ENCODE measurements around the gene TMEM69.
"Not testable (repeated sequence)": the region's sequence is repeated elsewhere in the genome, so short reads cannot be mapped to it uniquely, and the experiment has no call there.

TMEM69 gene, protein sequence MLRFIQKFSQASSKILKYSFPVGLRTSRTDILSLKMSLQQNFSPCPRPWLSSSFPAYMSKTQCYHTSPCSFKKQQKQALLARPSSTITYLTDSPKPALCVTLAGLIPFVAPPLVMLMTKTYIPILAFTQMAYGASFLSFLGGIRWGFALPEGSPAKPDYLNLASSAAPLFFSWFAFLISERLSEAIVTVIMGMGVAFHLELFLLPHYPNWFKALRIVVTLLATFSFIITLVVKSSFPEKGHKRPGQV

GRCh38 chr1:45687754-45688740 is at the start of gene TMEM69:
TMEM69 (plus strand) TSS chr1:45688181; CDS start chr1:45691069, 2,888 bp downstream.
- peak; percentile 43 to 55 for DNase-seq (ENCODE audit: extremely low read depth in 1 of 2, low read depth in 1 of 2)

DNA sequence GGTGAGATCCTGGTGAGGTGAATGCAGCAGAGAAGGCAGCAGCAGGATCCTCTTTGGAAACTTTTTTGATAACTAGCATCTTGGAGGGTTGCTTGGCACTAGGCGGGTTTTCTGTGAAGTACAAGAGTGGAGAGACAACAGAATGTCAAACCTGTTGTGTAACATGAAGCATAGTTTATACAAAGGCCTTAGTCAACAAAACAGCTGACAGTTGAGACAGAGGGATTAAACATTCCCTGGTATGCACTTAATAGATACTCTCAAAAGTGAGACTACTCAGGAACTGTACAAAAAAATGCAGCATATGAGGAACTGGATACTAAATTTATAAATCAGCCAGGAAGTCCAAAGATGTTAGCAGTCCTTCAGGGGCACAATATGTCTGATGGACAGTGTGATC is 47.7 kb upstream of the TMEM69 start:
- DNase-seq (ENCODE audit: extremely low read depth in 1 of 2, low read depth in 1 of 2), result no peak

DNA sequence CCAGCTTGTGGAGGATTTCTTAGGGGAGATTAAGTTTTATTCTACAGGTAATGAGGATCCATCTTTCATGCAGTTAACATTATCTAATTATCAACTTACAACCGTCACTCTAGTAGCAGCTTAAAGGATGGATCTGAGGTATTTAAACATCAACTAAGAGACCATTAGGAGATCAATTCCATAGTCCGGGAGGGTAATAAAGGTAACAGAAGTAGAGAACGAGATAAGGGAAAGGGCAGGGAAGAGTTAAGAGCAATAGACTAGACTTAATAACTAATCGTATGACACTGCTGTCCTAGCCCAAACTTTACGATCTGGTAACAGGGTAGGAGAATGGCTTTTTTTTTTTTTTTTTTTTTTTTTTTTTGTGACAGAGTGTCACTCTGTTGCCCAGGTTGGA is 44.7 kb upstream of the TMEM69 start:
- no peak for DNase-seq (ENCODE audit: extremely low read depth in 1 of 2, low read depth in 1 of 2)

DNA sequence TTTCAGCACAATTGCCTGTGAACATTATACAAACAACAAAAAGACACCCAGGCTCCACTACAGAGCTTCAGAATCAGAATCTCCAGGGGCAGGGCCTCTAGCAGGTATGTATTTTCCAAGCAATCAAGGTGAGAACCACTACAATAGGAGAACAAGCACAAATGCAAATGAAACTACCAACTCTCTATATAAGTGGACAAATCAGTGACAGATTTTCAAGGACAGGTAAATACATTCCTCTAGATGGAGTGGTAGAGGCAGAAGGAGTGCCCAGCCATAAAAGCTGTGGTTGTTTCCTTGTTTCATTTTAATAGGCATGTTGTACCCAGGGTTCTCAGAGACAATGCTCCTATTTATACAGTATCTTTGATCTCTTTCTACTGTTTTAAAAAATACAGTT is 44.0 kb upstream of the TMEM69 start:
- DNase-seq (ENCODE audit: extremely low read depth in 1 of 2, low read depth in 1 of 2), result no peak

DNA sequence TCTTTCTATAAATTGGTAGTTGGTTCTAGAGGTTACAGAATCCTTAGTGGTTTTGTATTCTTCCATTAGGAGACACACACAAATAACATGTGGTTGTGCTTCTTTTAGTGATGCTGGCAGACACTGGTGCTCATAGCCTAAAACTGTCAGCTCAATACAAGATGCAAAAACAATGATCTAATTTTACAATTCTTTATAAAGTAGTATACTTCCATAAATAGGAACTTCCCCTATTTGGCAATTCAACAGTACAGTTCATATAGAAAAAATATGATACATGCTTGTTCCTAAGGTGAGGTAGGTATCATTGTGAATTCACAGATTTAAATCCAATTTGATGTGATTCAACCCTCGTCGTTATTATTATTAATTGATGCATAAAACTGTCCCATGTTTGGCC is 43.3 kb upstream of the TMEM69 start:
- no peak for DNase-seq (ENCODE audit: extremely low read depth in 1 of 2, low read depth in 1 of 2)

GRCh38 chr1:45647248-45648021 is 40.5 kb upstream of the TMEM69 start:
- no peak for DNase-seq (ENCODE audit: extremely low read depth in 1 of 2, low read depth in 1 of 2)

GRCh38 chr1:45654540-45655280 is 33.3 kb upstream of the TMEM69 start:
- peak in 1 of 2 donors; percentile 7 for DNase-seq (ENCODE audit: extremely low read depth in 1 of 2, low read depth in 1 of 2)

DNA sequence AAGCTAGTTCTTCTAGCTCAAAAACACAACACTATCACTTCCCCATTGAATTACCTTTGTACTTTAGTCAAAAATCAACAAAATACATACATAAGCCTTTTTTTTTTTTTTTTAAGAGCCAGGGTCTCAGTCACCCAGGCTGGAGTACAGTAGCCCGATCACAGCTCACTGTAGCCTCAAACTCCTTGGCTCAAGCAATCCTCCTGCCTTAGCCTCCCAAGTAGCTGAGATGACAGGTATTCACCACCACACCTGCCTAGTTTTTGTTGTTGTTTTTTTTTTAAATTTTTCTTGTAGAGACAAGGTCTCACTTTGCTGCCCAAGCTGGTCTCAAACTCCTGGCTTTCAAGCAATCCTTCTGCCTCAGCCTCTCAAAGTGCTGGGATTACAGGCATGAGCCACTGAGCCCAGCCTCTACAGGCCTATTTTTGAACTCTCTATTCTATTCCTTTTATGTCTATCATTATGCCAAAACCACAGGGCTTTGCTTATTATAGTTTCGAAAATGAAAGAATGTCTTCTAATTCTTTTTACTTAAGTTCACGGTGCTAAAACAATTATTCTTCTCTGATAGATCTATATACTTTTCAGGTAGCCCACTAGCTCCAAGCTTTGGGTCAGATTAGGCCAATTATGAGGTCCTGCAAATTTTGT is 31.3 kb upstream of the TMEM69 start:
- DNase-seq (ENCODE audit: extremely low read depth in 1 of 2, low read depth in 1 of 2), result no peak

DNA sequence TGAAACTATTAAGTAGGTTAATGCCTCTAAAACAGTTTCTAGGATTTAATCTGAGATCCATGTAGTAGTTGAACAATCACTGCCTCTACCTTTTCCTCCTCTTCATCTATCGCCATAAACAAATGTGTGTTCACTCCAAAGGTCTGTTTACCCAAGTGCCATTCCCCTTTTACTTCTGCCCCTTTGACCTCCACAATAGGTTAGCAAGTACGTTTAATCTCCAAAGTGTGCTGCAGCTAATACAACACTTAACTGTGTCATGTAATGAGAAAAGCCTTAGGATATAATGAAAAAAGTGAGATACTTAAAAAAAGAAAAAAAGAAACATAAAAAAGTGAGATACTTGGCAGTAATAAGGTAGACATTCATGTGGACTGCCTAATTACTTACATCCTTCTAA is 29.8 kb upstream of the TMEM69 start:
- DNase-seq (ENCODE audit: extremely low read depth in 1 of 2, low read depth in 1 of 2), result no peak

DNA sequence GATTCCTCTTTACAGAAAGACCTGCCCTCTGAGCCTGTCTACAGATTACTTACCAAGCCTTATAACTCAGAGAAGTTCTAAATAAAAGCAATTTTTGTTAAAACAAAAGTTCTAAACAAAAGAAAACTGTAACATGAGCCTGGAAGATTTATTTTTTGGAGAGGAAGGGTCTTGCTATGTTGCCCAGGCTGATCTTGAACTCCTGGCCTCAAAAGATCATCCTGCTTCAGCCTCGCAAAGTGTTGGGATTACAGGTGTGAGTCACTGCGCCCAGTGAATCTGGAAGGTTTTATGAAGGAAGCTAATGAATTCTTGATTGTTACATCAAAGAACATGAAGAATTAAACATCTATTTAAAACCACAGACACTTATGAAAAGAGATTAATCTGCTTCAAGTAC is 28.8 kb upstream of the TMEM69 start:
- no peak for DNase-seq (ENCODE audit: extremely low read depth in 1 of 2, low read depth in 1 of 2)

DNA sequence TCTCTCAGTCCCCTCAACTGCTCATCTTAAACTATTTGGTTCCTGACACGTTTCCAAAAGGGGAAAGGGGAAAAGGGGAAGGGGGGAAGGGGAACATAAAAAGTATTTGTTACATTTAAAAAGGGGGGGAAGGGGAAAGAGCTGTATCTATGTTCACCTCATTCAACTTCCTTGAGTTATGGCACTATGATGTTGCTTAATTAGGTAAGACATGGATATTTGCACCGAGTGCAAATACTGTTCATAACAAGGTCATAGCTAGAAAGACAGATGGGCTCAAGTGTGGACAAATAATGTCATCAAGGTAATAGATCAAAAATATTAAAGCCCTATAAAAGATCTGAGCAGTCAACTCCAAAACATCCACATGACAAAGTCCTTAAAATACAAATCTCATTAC is 27.6 kb upstream of the TMEM69 start:
- DNase-seq (ENCODE audit: extremely low read depth in 1 of 2, low read depth in 1 of 2), result no peak

DNA sequence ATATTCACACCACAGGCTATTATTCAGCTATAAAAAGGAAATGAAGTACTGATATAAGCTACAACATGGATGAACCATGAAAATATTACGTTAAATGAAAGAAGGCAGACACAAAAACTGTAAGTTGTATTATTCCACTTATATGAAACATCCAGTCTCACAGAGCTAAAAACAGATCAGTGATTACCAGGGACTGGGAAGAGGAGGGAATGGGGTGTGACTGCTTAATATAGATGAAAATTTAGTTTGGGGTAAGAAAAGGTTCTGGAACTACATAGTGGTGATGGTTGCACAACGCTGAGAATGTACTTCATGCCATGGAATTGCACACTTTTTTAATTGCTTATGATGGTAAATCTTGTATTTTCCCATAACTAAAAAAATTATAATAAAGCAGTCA is 21.1 kb upstream of the TMEM69 start:
- DNase-seq (ENCODE audit: extremely low read depth in 1 of 2, low read depth in 1 of 2), result no peak

GRCh38 chr1:45667321-45668111 is 20.5 kb upstream of the TMEM69 start:
- DNase-seq (ENCODE audit: extremely low read depth in 1 of 2, low read depth in 1 of 2), result no peak

GRCh38 chr1:45668526-45668925 is 19.5 kb upstream of the TMEM69 start:
- no peak for DNase-seq (ENCODE audit: extremely low read depth in 1 of 2, low read depth in 1 of 2)

DNA sequence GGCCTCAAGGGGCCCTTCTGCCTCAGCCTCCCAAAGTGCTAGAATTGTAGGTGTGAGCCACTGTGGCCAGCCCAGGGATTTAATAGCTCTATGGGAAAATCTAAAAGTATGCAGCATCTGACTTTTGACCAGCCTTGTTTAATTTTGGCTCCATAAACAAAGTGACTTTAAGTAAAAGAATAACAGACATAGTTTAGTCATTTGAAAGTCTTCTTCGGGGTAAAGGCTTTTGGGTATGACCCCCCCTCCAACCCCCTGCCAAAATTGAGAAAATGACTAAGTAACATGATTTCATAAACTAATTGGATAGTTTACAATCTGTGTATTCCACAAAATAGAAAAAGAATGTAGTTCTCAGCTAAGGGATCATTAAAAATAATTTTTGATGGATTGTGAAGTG is 18.6 kb upstream of the TMEM69 start:
- DNase-seq (ENCODE audit: extremely low read depth in 1 of 2, low read depth in 1 of 2), result no peak

GRCh38 chr1:45669859-45670655 is 17.9 kb upstream of the TMEM69 start:
- no peak for DNase-seq (ENCODE audit: extremely low read depth in 1 of 2, low read depth in 1 of 2)

DNA sequence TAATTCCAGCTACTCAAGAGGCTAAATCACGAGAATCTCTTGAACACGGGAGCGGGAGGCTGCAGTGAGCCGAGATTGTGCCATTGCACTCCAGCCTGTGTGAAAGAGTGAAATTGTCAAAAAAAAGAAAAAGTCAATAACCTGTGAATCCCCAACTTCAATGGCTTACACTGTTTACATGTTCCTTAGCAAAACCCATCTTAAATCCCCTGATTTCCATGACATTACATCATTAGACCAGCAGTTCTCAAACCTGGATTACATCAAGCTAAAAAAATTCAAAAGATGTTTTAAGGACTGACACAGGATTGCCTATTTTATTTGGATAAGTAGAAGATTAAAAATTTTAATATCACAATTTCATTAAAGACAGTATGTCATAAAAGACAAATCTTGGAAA is 14.0 kb upstream of the TMEM69 start:
- DNase-seq (ENCODE audit: extremely low read depth in 1 of 2, low read depth in 1 of 2), result no peak

DNA sequence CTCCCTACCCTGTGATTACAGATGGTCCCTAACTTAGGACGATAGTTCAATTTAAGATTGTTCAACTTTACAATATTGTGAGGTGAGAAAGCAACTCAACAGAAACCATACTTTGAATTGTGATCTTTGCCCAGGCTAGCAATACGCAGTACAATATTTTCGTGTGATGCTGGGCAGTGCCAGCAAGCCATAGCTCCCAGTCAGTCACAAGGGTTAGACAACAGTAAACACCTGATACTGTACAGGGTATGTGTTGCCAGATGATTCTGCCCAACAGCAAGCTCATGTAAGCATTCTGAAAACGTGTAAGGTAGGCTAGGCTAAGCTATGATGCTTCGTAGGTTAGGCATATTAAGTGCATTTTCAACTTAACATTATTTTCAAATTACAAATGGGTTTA is 13.5 kb upstream of the TMEM69 start:
- DNase-seq (ENCODE audit: extremely low read depth in 1 of 2, low read depth in 1 of 2), result no peak

GRCh38 chr1:45676553-45676952 is 11.4 kb upstream of the TMEM69 start:
- DNase-seq (ENCODE audit: extremely low read depth in 1 of 2, low read depth in 1 of 2), result not testable (repeated sequence)

All from stimulated activated CD8-positive, alpha-beta memory T cell treated with anti-CD3 and anti-CD28 coated beads, Interleukin-7, amount 100 ng/mL, for 48 hours (primary cell).